Activated CD4-positive, alpha-beta T cell treated with anti-CD3 and anti-CD28 coated beads, Interleukin-2, Interleukin-4, amounts not matched to agents 100 ng/mL and 50 ng/mL, durations not matched to agents 16 hours and 8 hours (primary cell): ENCODE results near the gene HOXC10.

Experiments used
- DNase-seq: peaks from one replicate; pipeline ENCODE4 v3.0.0-alpha.2; 2020; ENCODE audit warnings: low spot score

HOXC10 gene

DNA sequence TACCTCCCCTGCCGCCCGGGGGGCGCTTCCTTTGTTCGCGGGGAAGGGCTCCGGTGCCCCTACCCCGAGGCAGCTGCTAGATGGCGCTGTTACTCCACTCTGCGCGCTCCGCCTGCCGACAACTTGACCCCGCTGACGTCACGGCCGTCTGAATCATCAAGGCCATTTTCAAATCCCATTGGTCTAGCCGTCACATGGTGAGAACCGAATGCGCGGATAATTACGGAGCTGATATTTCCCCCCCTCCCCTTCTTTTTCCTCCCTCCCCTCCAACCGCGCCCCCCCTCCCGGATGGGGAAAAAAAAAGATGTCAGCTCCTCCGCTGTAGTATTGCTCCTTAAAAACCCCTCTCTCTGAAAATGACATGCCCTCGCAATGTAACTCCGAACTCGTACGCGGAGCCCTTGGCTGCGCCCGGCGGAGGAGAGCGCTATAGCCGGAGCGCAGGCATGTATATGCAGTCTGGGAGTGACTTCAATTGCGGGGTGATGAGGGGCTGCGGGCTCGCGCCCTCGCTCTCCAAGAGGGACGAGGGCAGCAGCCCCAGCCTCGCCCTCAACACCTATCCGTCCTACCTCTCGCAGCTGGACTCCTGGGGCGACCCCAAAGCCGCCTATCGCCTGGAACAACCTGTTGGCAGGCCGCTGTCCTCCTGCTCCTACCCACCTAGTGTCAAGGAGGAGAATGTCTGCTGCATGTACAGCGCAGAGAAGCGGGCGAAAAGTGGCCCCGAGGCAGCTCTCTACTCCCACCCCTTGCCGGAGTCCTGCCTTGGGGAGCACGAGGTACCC is at the start of gene HOXC10:
HOXC10 (plus strand) TSS at position 246 of the 791 bp plus-strand sequence; CDS start at position 360, 114 bp downstream.
- DNase-seq = peak; percentile 89

DNA sequence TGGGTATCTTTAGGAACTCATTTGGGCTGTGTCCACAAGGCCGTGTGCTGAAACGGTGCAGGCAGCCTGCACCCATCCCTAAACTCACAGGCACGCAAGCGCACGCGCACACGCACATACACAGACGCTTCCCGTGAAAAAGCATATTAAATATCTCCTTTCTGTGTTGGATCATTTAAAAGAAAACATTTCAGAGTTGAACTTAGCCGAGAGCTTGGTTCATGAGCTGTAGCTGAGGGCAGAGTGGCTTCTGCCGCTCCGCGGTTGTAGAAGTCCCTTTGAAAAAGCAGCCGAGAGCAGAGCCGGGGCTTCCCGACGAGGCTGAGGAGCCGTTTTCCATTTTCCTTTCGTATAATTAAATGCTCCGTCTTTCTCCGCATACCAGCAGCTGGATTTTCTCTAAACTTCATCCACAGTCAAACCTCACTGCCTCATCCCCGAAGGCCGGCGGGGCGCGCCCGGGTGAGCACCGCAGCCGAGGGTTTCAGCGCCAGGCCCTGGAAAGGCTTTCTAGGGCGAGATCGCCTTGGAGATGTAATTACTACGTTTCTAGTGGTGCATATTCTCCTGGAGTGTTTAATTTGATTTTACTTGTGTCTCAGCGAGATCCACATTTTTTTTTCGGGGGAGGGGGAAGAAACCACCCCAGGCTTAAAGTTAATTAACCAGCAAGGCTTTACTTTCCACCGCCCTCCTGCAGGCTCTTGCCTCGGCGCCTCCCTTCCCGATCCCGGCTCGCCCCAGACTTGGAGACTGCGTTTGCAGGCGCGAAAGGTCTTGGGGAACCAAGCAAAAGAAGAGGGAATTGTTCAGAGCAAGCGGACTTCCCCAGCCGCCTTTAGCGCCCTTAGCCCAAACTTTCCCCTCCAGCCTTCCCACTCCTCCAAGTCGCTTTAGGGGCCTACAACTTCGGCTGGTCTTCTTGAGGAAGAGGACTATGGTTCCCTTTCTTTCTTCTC is 49.3 kb upstream of the HOXC10 start:
- DNase-seq = no peak

- no peak for DNase-seq
Observed at GRCh38 chr12:53937099-53937498, 47.8 kb upstream of the HOXC10 start.

GRCh38 chr12:53937596-53938325 is 47.2 kb upstream of the HOXC10 start:
- no peak for DNase-seq

GRCh38 chr12:53938326-53939140 is 46.4 kb upstream of the HOXC10 start, which contains the start of gene HOXC13:
HOXC13 (plus strand) TSS chr12:53938831; CDS start chr12:53938907, 76 bp downstream.
- DNase-seq = peak; percentile 16

GRCh38 chr12:53939141-53940108 is 45.5 kb upstream of the HOXC10 start:
- no peak for DNase-seq

- DNase-seq = no peak
Observed at GRCh38 chr12:53940443-53941014, 44.4 kb upstream of the HOXC10 start.

GRCh38 chr12:53941187-53941586 is 43.8 kb upstream of the HOXC10 start:
- no peak for DNase-seq

DNA sequence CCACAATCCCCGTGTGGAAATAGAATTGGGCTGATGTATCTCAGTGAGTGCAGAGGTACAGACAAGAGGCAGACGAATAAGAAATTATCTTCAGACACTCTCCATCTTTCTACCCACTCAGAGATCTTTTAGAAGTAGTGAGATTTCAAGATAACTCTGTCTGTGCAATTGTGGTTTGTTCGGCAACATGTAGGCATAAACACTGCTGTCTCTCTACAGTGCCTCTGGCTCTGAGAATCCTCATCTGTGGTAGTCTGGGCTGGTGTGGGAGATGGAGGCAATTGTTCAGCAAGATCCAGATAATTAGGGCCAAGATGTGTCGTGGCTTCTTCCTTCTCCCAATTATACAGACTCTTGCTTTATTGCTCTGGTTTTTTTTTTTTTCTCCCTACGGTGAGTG is 43.2 kb upstream of the HOXC10 start:
- DNase-seq = no peak

GRCh38 chr12:53942467-53942997 is 42.4 kb upstream of the HOXC10 start:
- DNase-seq = no peak

DNA sequence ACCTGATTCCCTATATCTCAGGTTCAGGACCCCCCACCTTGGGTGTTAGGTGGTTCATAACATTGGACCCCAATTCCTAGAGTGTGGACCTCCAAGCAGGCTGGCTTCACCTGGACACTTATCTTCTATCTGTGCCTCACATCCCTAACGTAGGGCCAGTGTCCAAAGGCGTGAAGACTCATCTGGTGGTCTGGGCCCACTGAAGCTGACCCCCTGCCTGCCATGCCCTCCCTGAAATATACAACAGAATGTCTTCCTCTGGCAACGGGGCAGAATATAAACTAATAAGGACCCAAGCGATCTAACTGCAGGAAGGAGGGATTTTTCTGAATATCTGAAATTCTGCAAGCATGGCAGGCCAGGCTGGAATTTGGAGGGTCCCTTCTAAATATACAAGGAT is 40.7 kb upstream of the HOXC10 start:
- no peak for DNase-seq

- DNase-seq = no peak
Observed at GRCh38 chr12:53944907-53945847, 39.8 kb upstream of the HOXC10 start.

DNA sequence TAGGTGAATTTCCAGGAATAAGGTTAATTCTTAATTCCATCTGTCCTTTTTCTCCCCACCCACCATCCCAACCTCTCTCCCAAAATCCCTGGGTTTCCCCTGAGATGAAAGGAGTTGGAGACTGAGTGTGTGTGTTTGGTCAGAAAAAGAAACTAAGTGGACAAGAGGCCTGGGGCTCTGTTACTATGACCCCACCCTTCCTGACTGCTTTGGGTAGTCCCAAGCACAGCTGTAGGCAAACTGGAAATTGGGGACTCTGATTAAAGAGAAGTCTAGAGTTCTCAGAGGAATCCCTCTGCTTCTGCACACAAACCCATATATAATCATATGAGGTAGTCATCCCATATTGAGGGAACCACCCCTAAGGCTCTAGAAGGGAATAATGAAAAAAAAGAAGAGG is 37.2 kb upstream of the HOXC10 start:
- no peak for DNase-seq

GRCh38 chr12:53948650-53949593 is 36.0 kb upstream of the HOXC10 start:
- no peak for DNase-seq

GRCh38 chr12:53949631-53950436 is 35.1 kb upstream of the HOXC10 start:
- DNase-seq = no peak

GRCh38 chr12:53950437-53950773 is 34.5 kb upstream of the HOXC10 start:
- no peak for DNase-seq
